Body of pancreas (tissue), 4 donors: ENCODE results near the gene PCDH17. TPM values are rescaled to one million over a fixed set of nuclear protein-coding genes. Genes with fewer than 3 reads are reported as not detected.

Experiments
- ATAC-seq: fragments of 150-250 bp; one replicate; pipeline ENCODE4 v1.9.1; 2016
- DNase-seq, 4 donors: peaks; one replicate each; pipeline ENCODE4 v3.0.0-alpha.2; 2019
- H3K27ac ChIP-seq, 4 donors: fragments of 200-600 bp; sonication (generic); 1 replicate in 3 of 4; 2 replicates in 1 of 4; pipeline versions ENCODE4 v1.5.1 to v1.6.1; 2016 to 2019; ENCODE audit warnings: mild to moderate bottlenecking in 1 of 4, mixed read lengths in 1 of 4, moderate library complexity in 1 of 4
- H3K27me3 ChIP-seq, 2 donors: fragments of 200-600 bp; sonication (generic); one replicate each; pipeline ENCODE4 v1.6.0; 2016; ENCODE audit warnings: mild to moderate bottlenecking in 1 of 2
- H3K36me3 ChIP-seq, 2 donors: fragments of 200-600 bp; sonication (generic); replicated peaks in 1 of 2; 2 replicates each; pipeline ENCODE4 v1.5.1; 2016; ENCODE audit warnings: low read depth in 2 of 2; ENCODE audit not compliant: insufficient read depth in 1 of 2
- H3K4me1 ChIP-seq: fragments of 200-600 bp; sonication (generic); one replicate; pipeline ENCODE4 v1.6.0; 2016
- H3K4me3 ChIP-seq, 2 donors: fragments of 200-600 bp; sonication (generic); 1 replicate in 1 of 2; 2 replicates in 1 of 2; pipeline ENCODE4 v1.5.1; 2016 to 2019
- H3K9me3 ChIP-seq, 3 donors: fragments of 200-600 bp; sonication (generic); 1 replicate in 2 of 3; 2 replicates in 1 of 3; pipeline ENCODE4 v1.5.1; 2016
- POLR2A ChIP-seq, 3 donors: fragments of 450-650 bp; IDR thresholded peaks; one replicate each; pipeline ENCODE4 v1.6.1; 2016; ENCODE audit warnings: antibody characterized with exemption in 3 of 3, mild to moderate bottlenecking in 2 of 3
- WGBS, 2 donors: methylation state at CpG; one replicate each; pipeline ENCODE4 v1.1.5; 2017; 5-methylcytosine and 5-hydroxymethylcytosine counted together
- intact Hi-C: fragments of 100-400 bp; cut with DNase I; formaldehyde crosslinking; loops from one replicate; pipeline ENCODE4 v1.15.1; 2023
- total RNA-seq, 2 donors: library from RNA; depleted of rRNA; stranded (reverse); fragments of >200 nt; gene quantifications; one replicate each; pipeline ENCODE4 v1.1.0, GENCODE V29; 2016
- TF ChIP-seq, protein P1 (sequence below), 7 experiments: fragments of 450-650 bp in 4 of 7; fragments of 200-600 bp in 3 of 7; sonication (generic) in 3 of 7; IDR thresholded peaks; one replicate each; pipeline ENCODE4 v1.5.1; 2016 to 2019; ENCODE audit warnings: antibody characterized with exemption in 7 of 7

PCDH17 gene
- total RNA-seq, 2 donors from 2014 or later: 6.0 to 21.8 TPM

DNA sequence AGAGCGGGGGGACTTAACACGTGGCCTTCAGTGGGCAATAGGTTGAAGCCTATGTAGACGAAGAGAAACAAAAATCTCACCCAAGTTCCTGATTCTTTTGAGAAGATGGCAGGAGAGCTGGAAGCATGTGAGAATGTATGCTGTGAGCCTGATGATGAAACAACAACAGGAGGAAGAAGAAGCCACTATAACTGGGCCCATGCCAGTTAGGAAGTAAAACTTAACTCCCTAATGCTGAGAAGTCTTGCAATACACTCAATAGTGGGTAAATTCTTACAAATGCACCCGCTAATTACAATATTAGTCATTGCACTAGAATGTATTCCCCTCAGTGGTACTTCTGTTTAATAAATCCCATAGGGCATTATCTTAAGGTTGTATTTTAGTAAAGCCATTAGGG lies 9.1 kb downstream of the PCDH17 start:
- no peak for DNase-seq
- 81 to 83% methylated on average over 4 of the region's 4 CpGs for WGBS, 2 donors
- H3K27ac ChIP-seq: peak overlapping the region in 2 of 4 donors; percentile 25 to 32

DNA sequence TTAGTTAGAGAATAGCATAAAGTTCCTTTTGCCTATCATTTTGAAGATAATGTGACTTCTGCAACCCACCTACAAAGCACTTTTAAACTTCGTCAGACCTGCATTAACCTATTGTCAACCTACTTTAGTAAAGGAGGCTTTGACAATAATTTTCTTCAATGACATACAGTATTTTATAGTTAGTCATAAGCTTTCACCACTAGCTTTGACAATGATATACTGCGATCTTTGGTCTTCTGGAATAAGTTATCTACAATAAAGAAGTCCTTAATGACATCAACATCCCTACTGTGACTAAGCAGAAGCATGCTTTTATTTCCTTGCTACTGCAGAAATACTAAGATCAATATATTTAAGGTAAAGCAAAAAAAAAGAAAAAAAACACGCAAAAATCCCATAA lies 9.5 kb downstream of the PCDH17 start:
- Histone ChIP-seq H3K27me3 (no peaks in the 10 kb centered on the region), H3K27ac (peak overlapping the region in 1 of 4 donors; percentile 16), H3K36me3 (no peaks in the 10 kb centered on the region), H3K4me3 (no peak overlapping the region), H3K9me3 (no peaks in the 10 kb centered on the region), H3K4me1 (no peaks in the 10 kb centered on the region)
- intact Hi-C loops: no loop called here
- TF ChIP-seq POLR2A (IDR thresholded peaks at IDR 0.05): no peak
- TF ChIP-seq, protein P1, sequence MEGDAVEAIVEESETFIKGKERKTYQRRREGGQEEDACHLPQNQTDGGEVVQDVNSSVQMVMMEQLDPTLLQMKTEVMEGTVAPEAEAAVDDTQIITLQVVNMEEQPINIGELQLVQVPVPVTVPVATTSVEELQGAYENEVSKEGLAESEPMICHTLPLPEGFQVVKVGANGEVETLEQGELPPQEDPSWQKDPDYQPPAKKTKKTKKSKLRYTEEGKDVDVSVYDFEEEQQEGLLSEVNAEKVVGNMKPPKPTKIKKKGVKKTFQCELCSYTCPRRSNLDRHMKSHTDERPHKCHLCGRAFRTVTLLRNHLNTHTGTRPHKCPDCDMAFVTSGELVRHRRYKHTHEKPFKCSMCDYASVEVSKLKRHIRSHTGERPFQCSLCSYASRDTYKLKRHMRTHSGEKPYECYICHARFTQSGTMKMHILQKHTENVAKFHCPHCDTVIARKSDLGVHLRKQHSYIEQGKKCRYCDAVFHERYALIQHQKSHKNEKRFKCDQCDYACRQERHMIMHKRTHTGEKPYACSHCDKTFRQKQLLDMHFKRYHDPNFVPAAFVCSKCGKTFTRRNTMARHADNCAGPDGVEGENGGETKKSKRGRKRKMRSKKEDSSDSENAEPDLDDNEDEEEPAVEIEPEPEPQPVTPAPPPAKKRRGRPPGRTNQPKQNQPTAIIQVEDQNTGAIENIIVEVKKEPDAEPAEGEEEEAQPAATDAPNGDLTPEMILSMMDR (IDR thresholded peaks at IDR 0.05): no peak
- WGBS, 2 donors: 57 to 66% methylated on average over 3 of the region's 3 CpGs
- DNase-seq (no peak), ATAC-seq (no peak)

More for the DNA sequence above, 9.1 kb downstream of the PCDH17 start:
- Histone ChIP-seq H3K36me3 (no peaks in the 10 kb centered on the region), H3K4me3 (no peak overlapping the region), H3K27me3 (no peaks in the 10 kb centered on the region), H3K9me3 (no peaks in the 10 kb centered on the region), H3K4me1 (no peaks in the 10 kb centered on the region)
- TF ChIP-seq POLR2A (IDR thresholded peaks at IDR 0.05): no peak
- TF ChIP-seq, protein P1 (IDR thresholded peaks at IDR 0.05): no peak
- peak; percentile 24 for ATAC-seq
- intact Hi-C loops: no loop called here

DNA sequence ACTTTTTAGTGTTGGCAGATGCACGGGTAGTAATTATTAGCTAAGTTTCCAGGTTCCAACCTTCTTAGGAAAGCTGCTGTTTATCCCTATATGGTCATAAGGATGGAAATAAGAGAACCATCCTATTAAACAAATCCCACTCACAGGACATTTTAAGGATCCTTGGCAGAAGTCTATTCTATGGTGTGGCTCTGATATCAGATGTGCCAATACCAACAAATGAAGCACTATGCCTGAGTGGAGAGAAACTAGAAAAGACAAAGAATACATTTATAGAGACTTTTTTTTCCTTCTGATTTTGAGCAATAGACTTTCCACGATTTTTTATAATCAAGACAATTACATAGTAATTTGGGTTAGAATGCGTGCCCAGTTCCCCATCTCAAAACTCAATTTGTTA lies 12.6 kb downstream of the PCDH17 start:
- Histone ChIP-seq H3K4me3 (no peak overlapping the region), H3K27me3 (no peaks in the 10 kb centered on the region), H3K9me3 (no peaks in the 10 kb centered on the region), H3K27ac (peak overlapping the region in 1 of 4 donors; percentile 1), H3K36me3 (no peaks in the 10 kb centered on the region), H3K4me1 (no peaks in the 10 kb centered on the region)
- intact Hi-C loops: no loop called here
- DNase-seq: no peak
- TF ChIP-seq, protein P1 (IDR thresholded peaks at IDR 0.05): no peak
- no peak for TF ChIP-seq POLR2A (IDR thresholded peaks at IDR 0.05)
- 45 to 50% methylated on average over 3 of the region's 3 CpGs for WGBS, 2 donors
- no peak for ATAC-seq

DNA sequence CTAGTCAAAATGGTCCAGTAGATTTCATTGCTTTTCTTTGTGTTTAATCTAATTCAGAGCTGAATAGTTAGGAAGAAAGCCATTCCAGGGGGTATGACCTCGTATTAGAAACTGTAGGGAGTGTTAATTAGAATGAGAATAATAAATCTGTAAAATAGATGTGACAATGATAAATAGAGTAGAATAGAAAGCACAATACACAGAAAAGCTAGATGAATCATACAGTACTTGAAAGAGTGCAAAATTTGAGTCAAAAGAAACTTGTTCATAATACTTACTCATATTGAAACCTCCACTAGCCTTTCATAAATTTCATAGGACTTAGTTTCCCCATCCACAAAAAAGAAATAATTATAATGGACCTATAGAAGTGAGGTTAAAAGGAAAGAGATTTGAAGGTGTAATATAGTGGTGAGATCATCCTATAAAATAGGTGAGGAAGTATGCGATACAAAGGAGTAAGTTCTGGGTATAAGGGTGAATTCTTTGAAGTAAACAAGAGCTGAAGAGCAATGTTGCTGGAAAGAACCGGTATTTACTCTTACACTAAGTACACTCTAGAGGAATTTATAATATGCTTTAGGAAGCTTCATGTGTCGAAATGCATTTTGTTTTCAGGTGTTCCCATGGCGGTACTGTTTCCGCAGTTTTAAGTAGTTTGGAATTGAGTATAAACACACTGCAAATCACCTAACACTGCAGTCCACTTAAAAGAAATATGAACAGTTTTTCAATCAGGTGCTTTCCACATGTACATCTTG lies 21.9 kb downstream of the PCDH17 start:
- Histone ChIP-seq H3K4me1 (no peaks in the 10 kb centered on the region), H3K27ac (no peak overlapping the region), H3K4me3 (no peak overlapping the region), H3K27me3 (no peaks in the 10 kb centered on the region), H3K9me3 (no peaks in the 10 kb centered on the region), H3K36me3 (no peaks in the 10 kb centered on the region)
- DNase-seq (no peak), ATAC-seq (no peak)
- intact Hi-C loops: no loop called here
- 45 to 53% methylated on average over 6 of the region's 6 CpGs for WGBS, 2 donors
- TF ChIP-seq, protein P1 (IDR thresholded peaks at IDR 0.05): no peak
- no peak for TF ChIP-seq POLR2A (IDR thresholded peaks at IDR 0.05)

DNA sequence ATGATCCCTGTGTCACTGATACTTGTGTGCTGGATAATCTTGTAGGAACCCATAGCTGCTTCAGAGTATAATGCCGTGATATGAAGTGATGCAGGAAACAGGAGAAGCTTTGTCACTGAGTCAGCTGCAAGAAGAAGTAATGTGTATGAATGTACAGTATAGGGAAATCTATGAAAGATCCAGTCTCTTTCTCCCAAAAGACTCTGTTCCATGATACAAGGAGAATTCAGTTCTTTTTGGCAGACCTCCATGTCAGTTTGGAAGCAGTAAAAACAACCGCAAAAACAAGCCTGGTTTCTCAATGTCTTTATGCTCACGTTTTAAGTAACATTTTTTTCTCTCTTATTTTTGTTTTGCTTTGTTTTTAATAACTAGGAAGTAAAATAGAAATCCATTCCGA lies 33.9 kb downstream of the PCDH17 start:
- Histone ChIP-seq H3K36me3 (no peaks in the 10 kb centered on the region), H3K4me3 (no peak overlapping the region), H3K27me3 (no peaks in the 10 kb centered on the region), H3K4me1 (no peaks in the 10 kb centered on the region), H3K27ac (no peak overlapping the region), H3K9me3 (no peaks in the 10 kb centered on the region)
- intact Hi-C loops: no loop called here
- ATAC-seq (no peak), DNase-seq (no peak)
- TF ChIP-seq, protein P1 (IDR thresholded peaks at IDR 0.05): no peak
- TF ChIP-seq POLR2A (IDR thresholded peaks at IDR 0.05): no peak
- 41 to 47% methylated on average over 4 of the region's 4 CpGs for WGBS, 2 donors
